MM.1S (cell line): ENCODE results near the gene PPP1R9A.

ENCODE experiments used
- EZH2 ChIP-seq: fragments of 300-600 bp; sonication (generic); optimal IDR thresholded peaks from 2 replicates; pipeline ENCODE3; 2017; ENCODE audit warnings: low read depth, mild to moderate bottlenecking, antibody characterized with exemption, low read length, mixed read lengths
- TF ChIP-seq, protein P1 (sequence below): fragments of 300-600 bp; sonication (generic); IDR thresholded peaks from 2 replicates; pipeline ENCODE4 v1.5.1; 2016; ENCODE audit warnings: antibody characterized with exemption, low read length, mixed read lengths

DNA sequence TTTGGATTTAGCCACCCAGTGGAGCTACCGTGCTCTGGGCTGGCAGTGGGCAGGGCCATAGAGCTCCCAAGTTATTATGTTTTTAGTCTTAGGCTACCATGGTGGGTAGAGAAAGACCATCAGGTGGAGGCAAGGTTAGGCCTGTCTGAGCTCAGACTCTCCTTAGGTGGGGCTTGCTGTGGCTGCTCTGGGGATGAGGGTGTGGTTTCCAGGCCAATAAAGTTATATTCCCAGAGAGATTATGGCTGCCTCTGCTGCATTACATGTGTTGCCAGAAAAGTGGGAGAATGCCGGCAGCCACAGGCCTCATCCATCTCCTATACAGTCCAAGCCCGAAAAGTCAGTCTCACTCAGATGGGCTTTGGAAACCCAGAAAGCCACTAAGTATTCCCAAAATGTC is 34.2 kb upstream of the PPP1R9A start:
- TF ChIP-seq, protein P1, sequence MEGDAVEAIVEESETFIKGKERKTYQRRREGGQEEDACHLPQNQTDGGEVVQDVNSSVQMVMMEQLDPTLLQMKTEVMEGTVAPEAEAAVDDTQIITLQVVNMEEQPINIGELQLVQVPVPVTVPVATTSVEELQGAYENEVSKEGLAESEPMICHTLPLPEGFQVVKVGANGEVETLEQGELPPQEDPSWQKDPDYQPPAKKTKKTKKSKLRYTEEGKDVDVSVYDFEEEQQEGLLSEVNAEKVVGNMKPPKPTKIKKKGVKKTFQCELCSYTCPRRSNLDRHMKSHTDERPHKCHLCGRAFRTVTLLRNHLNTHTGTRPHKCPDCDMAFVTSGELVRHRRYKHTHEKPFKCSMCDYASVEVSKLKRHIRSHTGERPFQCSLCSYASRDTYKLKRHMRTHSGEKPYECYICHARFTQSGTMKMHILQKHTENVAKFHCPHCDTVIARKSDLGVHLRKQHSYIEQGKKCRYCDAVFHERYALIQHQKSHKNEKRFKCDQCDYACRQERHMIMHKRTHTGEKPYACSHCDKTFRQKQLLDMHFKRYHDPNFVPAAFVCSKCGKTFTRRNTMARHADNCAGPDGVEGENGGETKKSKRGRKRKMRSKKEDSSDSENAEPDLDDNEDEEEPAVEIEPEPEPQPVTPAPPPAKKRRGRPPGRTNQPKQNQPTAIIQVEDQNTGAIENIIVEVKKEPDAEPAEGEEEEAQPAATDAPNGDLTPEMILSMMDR, result no peak
- no peak for TF ChIP-seq EZH2
